K562 treated with DMSO at 1 percent for 4 hours (cell line): ENCODE results near the gene PRR5. TPM values are rescaled to one million over a fixed set of nuclear protein-coding genes. Genes with fewer than 3 reads are reported as not detected.

ENCODE experiments used
- total RNA-seq: library from RNA; unstranded; fragments of 300-600 nt; gene quantifications from 2 replicates; pipeline ENCODE4 v1.2.3, GENCODE V29; 2022; ENCODE audit not compliant: insufficient read depth

PRR5 gene
- 11.4 and 14.7 TPM in 2 replicates for total RNA-seq

DNA sequence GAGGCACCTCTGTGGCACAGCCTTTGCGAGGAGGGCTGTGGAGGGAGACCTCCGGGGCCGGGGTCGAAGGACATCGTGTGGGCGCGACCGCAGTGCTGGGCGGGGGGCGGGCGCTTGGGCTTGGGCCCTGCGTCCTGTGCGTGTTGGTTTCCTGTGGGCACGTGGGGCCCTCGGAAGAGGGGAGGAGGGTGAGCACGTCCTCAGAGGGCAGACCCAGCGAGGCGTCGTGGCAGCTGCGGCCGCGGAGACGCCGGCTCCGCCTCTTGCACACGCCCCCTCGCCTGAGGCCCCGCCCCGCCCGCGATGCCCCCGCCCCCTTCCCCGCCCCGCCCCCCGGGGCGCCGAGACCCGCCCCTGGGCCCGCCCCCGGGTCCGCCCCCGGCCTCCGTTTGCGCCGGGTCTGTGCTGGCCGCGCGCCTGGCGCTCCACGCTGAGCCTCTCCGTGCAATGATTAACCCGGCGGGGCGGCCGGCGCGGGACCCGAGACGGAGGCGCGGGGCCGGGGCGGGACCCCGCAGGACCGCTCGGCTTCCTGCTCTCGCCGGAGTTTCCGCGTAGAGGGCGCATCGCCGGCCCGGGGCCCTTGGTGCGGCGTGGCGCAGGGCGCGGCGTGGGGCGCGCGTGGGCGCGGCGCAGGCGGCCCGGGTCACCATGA, at the start of gene PRR5:
Gene PRR5, plus strand, starts transcription at position 381 of the 655 bp plus-strand sequence. Its CDS starts 271 bp downstream, at position 652.

GRCh38 chr22:44752285-44753188, 50.5 kb downstream of the PRR5 start, which contains the start of gene ARHGAP8:
Gene ARHGAP8 (plus strand): TSS chr22:44752575. CDS start chr22:44786528, 33,953 bp downstream.

Other genes with a start within 250 kb of the PRR5 start
- gene RTL6, start 204.0 kb upstream of the PRR5 start, total RNA-seq, result 3.8 and 4.5 TPM in 2 replicates
- gene ARHGAP8, start 50.4 kb downstream of the PRR5 start, total RNA-seq, result 0.85 and 1.8 TPM in 2 replicates